ENCODE results near the gene KCNJ18.
"Not testable (repeated sequence)": the region's sequence is repeated elsewhere in the genome, so short reads cannot be mapped to it uniquely, and the experiment has no call there.

KCNJ18 gene

GRCh38 chr17:21711182-21711581 is 18.9 kb downstream of the KCNJ18 start:
- no peak for TF ChIP-seq PAX5 (IDR thresholded peaks at IDR 0.05; ENCODE audit: insufficient read depth, low read length, severe bottlenecking)
- TF ChIP-seq POU2F2 (IDR thresholded peaks at IDR 0.05; ENCODE audit: low read depth, low read length): no peak
- no peak for TF ChIP-seq POLR2A (IDR thresholded peaks at IDR 0.05; ENCODE audit: low read depth, low read length)
- TF ChIP-seq SPI1 (IDR thresholded peaks at IDR 0.05; ENCODE audit: low read depth, low read length): no peak
- no peak for TF ChIP-seq POLR2AphosphoS5 (IDR thresholded peaks at IDR 0.05; ENCODE audit: low read depth, low read length)
- TF ChIP-seq TAF1 (IDR thresholded peaks at IDR 0.05; ENCODE audit: low read depth, low read length): no peak
- no peak for FAIRE-seq
- DNase-seq (ENCODE audit: insufficient read length, low spot score): no peak

GRCh38 chr17:21713020-21713419 is 20.7 kb downstream of the KCNJ18 start:
- DNase-seq (ENCODE audit: insufficient read length, low spot score); FAIRE-seq: not testable (repeated sequence)

- not testable (repeated sequence) for FAIRE-seq; DNase-seq (ENCODE audit: insufficient read length, low spot score)
Measured at GRCh38 chr17:21713631-21714030, 21.3 kb downstream of the KCNJ18 start.

- FAIRE-seq; DNase-seq (ENCODE audit: insufficient read length, low spot score): not testable (repeated sequence)
Measured at GRCh38 chr17:21714676-21715075, 22.4 kb downstream of the KCNJ18 start.

- not testable (repeated sequence) for DNase-seq (ENCODE audit: insufficient read length, low spot score); FAIRE-seq
Measured at GRCh38 chr17:21715877-21716276, 23.6 kb downstream of the KCNJ18 start.

GRCh38 chr17:21718971-21719370 is 26.6 kb downstream of the KCNJ18 start:
- DNase-seq (ENCODE audit: insufficient read length, low spot score); FAIRE-seq: not testable (repeated sequence)

- DNase-seq (ENCODE audit: insufficient read length, low spot score); FAIRE-seq: not testable (repeated sequence)
Measured at GRCh38 chr17:21719511-21720226, 27.3 kb downstream of the KCNJ18 start.

- not testable (repeated sequence) for FAIRE-seq; DNase-seq (ENCODE audit: insufficient read length, low spot score)
Measured at GRCh38 chr17:21720566-21720965, 28.2 kb downstream of the KCNJ18 start.

GRCh38 chr17:21722268-21722667 is 29.9 kb downstream of the KCNJ18 start:
- not testable (repeated sequence) for DNase-seq (ENCODE audit: insufficient read length, low spot score); FAIRE-seq

GRCh38 chr17:21724216-21725006 is 32.1 kb downstream of the KCNJ18 start:
- FAIRE-seq; DNase-seq (ENCODE audit: insufficient read length, low spot score): not testable (repeated sequence)

- not testable (repeated sequence) for DNase-seq (ENCODE audit: insufficient read length, low spot score); FAIRE-seq
Measured at GRCh38 chr17:21731076-21731475, 38.8 kb downstream of the KCNJ18 start.

- not testable (repeated sequence) for DNase-seq (ENCODE audit: insufficient read length, low spot score); FAIRE-seq
Measured at GRCh38 chr17:21733931-21734330, 41.6 kb downstream of the KCNJ18 start.

- FAIRE-seq; DNase-seq (ENCODE audit: insufficient read length, low spot score): not testable (repeated sequence)
Measured at GRCh38 chr17:21735814-21736213, 43.5 kb downstream of the KCNJ18 start.

GRCh38 chr17:21737015-21737580 is 44.8 kb downstream of the KCNJ18 start:
- not testable (repeated sequence) for FAIRE-seq; DNase-seq (ENCODE audit: insufficient read length, low spot score)

GRCh38 chr17:21738241-21738640 is 45.9 kb downstream of the KCNJ18 start:
- not testable (repeated sequence) for DNase-seq (ENCODE audit: insufficient read length, low spot score); FAIRE-seq

- FAIRE-seq; DNase-seq (ENCODE audit: insufficient read length, low spot score): not testable (repeated sequence)
Measured at GRCh38 chr17:21738877-21739474, 46.7 kb downstream of the KCNJ18 start.

- not testable (repeated sequence) for FAIRE-seq; DNase-seq (ENCODE audit: insufficient read length, low spot score)
Measured at GRCh38 chr17:21739485-21739884, 47.2 kb downstream of the KCNJ18 start.

GRCh38 chr17:21740836-21741235 is 48.5 kb downstream of the KCNJ18 start:
- DNase-seq (ENCODE audit: insufficient read length, low spot score); FAIRE-seq: not testable (repeated sequence)
